ENCODE data around the gene CNPY3. TPM values are rescaled to one million over a fixed set of nuclear protein-coding genes. Genes with fewer than 3 reads are reported as not detected.
A peak's percentile ranks its signal among the peaks of the same experiment; 100 is the strongest.

CNPY3 gene
- total and polyA plus RNA-seq, 10 of the 15 experiments (the other 5 are each of a cell fraction or from before 2014, with no cell fraction given), result 7.2 to 102 (median 73.6) TPM

DNA sequence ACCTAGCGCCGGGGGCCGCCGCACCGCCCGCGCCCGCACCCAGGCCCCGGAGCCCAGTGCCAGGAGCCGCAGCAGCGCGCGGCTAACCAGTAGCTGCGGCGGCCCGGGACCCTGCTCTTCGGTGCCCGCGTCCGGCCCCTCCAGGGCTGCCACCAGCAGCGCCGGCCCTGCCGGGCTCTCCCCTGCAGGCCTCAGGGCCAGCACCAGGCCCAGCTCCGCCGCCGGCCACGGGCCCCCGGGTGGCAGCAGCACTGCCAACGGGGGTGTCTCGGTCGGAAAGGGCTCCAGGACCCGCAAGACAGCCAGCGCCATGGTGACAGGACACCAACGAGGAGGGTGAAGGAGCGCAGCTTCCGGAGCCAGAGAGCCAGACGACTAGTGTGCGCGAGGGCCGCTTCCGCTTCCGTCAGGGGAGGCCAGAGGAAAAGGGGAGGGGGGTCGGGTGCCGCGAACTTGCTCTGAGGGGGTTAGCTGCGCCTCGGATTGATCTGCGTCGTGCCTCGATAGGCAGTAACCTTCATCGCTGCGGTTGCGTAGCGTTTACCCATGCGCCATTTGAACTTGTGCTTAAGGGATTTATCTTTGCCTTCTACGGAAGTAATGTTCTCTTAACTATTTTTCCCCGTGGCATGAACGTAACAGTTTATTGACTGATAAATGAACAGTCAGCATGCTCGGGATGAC lies 49.7 kb downstream of the CNPY3 start, which contains the start of gene PEX6 (continued):
- TF ChIP-seq, protein P1, sequence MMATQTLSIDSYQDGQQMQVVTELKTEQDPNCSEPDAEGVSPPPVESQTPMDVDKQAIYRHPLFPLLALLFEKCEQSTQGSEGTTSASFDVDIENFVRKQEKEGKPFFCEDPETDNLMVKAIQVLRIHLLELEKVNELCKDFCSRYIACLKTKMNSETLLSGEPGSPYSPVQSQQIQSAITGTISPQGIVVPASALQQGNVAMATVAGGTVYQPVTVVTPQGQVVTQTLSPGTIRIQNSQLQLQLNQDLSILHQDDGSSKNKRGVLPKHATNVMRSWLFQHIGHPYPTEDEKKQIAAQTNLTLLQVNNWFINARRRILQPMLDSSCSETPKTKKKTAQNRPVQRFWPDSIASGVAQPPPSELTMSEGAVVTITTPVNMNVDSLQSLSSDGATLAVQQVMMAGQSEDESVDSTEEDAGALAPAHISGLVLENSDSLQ (IDR thresholded peaks at IDR 0.05), result peak; percentile 48
- no peak for TF ChIP-seq RAD21 (IDR thresholded peaks at IDR 0.05; ENCODE audit: insufficient read depth, low read depth, low read length)
- TF ChIP-seq SIN3A (IDR thresholded peaks at IDR 0.05; ENCODE audit: low read depth, low read length), result peak; percentile 48; the same call in 1 of the 2 replicates
- peak; percentile 80 for TF ChIP-seq SMAD5 (IDR thresholded peaks at IDR 0.05; ENCODE audit: low read depth)
- no peak for TF ChIP-seq FOXK2 (IDR thresholded peaks at IDR 0.05)
- TF ChIP-seq POLR2AphosphoS2 (IDR thresholded peaks at IDR 0.05; ENCODE audit: low read depth, low read length), result peak; percentile 85
- peak; percentile 87 for TF ChIP-seq TAF1 (IDR thresholded peaks at IDR 0.05; ENCODE audit: borderline replicate concordance, low read depth, low read length)
- peak; percentile 54; the same call in 1 of the 2 replicates for TF ChIP-seq CREB1 (IDR thresholded peaks at IDR 0.05; ENCODE audit: low read depth)
- TF ChIP-seq, protein P2, sequence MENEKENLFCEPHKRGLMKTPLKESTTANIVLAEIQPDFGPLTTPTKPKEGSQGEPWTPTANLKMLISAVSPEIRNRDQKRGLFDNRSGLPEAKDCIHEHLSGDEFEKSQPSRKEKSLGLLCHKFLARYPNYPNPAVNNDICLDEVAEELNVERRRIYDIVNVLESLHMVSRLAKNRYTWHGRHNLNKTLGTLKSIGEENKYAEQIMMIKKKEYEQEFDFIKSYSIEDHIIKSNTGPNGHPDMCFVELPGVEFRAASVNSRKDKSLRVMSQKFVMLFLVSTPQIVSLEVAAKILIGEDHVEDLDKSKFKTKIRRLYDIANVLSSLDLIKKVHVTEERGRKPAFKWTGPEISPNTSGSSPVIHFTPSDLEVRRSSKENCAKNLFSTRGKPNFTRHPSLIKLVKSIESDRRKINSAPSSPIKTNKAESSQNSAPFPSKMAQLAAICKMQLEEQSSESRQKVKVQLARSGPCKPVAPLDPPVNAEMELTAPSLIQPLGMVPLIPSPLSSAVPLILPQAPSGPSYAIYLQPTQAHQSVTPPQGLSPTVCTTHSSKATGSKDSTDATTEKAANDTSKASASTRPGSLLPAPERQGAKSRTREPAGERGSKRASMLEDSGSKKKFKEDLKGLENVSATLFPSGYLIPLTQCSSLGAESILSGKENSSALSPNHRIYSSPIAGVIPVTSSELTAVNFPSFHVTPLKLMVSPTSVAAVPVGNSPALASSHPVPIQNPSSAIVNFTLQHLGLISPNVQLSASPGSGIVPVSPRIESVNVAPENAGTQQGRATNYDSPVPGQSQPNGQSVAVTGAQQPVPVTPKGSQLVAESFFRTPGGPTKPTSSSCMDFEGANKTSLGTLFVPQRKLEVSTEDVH (IDR thresholded peaks at IDR 0.05; ENCODE audit: low read depth, partially characterized antibody), result peak; percentile 30
- peak; percentile 74; the same call in 1 of the 2 replicates for TF ChIP-seq SMARCA5 (IDR thresholded peaks at IDR 0.05)
- peak; percentile 58; the same call in 1 of the 2 replicates for TF ChIP-seq NR2C1 (IDR thresholded peaks at IDR 0.05)
- TF ChIP-seq MXI1 (IDR thresholded peaks at IDR 0.05; ENCODE audit: low read depth, low read length), result no peak; the same call in 1 of the 2 replicates
- TF ChIP-seq, protein P3, sequence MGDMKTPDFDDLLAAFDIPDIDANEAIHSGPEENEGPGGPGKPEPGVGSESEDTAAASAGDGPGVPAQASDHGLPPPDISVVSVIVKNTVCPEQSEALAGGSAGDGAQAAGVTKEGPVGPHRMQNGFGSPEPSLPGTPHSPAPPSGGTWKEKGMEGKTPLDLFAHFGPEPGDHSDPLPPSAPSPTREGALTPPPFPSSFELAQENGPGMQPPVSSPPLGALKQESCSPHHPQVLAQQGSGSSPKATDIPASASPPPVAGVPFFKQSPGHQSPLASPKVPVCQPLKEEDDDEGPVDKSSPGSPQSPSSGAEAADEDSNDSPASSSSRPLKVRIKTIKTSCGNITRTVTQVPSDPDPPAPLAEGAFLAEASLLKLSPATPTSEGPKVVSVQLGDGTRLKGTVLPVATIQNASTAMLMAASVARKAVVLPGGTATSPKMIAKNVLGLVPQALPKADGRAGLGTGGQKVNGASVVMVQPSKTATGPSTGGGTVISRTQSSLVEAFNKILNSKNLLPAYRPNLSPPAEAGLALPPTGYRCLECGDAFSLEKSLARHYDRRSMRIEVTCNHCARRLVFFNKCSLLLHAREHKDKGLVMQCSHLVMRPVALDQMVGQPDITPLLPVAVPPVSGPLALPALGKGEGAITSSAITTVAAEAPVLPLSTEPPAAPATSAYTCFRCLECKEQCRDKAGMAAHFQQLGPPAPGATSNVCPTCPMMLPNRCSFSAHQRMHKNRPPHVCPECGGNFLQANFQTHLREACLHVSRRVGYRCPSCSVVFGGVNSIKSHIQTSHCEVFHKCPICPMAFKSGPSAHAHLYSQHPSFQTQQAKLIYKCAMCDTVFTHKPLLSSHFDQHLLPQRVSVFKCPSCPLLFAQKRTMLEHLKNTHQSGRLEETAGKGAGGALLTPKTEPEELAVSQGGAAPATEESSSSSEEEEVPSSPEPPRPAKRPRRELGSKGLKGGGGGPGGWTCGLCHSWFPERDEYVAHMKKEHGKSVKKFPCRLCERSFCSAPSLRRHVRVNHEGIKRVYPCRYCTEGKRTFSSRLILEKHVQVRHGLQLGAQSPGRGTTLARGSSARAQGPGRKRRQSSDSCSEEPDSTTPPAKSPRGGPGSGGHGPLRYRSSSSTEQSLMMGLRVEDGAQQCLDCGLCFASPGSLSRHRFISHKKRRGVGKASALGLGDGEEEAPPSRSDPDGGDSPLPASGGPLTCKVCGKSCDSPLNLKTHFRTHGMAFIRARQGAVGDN (IDR thresholded peaks at IDR 0.05), result peak; percentile 82
- TF ChIP-seq IRF4 (IDR thresholded peaks at IDR 0.05; ENCODE audit: low read depth, low read length), result peak; percentile 47; the same call in 1 of the 2 replicates
- 0 out of 2 replicates have a peak, but pooled peaks have one; percentile 29 for TF ChIP-seq NR2F1 (conservative IDR thresholded peaks at IDR 0.05)
- peak; percentile 86 for TF ChIP-seq HDGF (IDR thresholded peaks at IDR 0.05)
- 0 out of 2 replicates have a peak, but pooled peaks have one; percentile 24 for TF ChIP-seq CHD2 (IDR thresholded peaks at IDR 0.05; ENCODE audit: borderline replicate concordance, low read depth, low read length)
- TF ChIP-seq, protein P4, sequence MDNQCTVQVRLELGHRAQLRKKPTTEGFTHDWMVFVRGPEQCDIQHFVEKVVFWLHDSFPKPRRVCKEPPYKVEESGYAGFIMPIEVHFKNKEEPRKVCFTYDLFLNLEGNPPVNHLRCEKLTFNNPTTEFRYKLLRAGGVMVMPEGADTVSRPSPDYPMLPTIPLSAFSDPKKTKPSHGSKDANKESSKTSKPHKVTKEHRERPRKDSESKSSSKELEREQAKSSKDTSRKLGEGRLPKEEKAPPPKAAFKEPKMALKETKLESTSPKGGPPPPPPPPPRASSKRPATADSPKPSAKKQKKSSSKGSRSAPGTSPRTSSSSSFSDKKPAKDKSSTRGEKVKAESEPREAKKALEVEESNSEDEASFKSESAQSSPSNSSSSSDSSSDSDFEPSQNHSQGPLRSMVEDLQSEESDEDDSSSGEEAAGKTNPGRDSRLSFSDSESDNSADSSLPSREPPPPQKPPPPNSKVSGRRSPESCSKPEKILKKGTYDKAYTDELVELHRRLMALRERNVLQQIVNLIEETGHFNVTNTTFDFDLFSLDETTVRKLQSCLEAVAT (IDR thresholded peaks at IDR 0.05), result peak; percentile 72

All from GM12878 (cell line).